HepG2 (cell line): ENCODE measurements around the gene BBLN. TPM values are rescaled to one million over a fixed set of nuclear protein-coding genes. Genes with fewer than 3 reads are reported as not detected.

Source experiments
- AHR ChIP-seq: IDR thresholded peaks from 2 replicates; pipeline ENCODE4 v1.6.1; 2018; ENCODE audit warnings: missing genetic modification reagents, missing compliant biosample characterization
- ARID5B ChIP-seq: IDR thresholded peaks from 2 replicates; pipeline ENCODE4 v1.4.0; 2020; ENCODE audit warnings: mild to moderate bottlenecking, missing genetic modification reagents
- DNMT3B ChIP-seq: conservative IDR thresholded peaks from 2 replicates; pipeline ENCODE4 v1.6.1; 2016; ENCODE audit warnings: missing biosample characterization, control low read depth
- E2F1 ChIP-seq: sonication (generic); formaldehyde crosslinking; IDR thresholded peaks from 2 replicates; pipeline ENCODE4 v1.5.0; 2020; ENCODE audit warnings: missing genetic modification reagents
- GATAD2A ChIP-seq: IDR thresholded peaks from 2 replicates; pipeline ENCODE4 v1.6.1; 2016
- HNF1B ChIP-seq: sonication (generic); formaldehyde crosslinking; IDR thresholded peaks from 2 replicates; pipeline ENCODE4 v1.5.1; 2020; ENCODE audit warnings: mild to moderate bottlenecking, moderate library complexity, missing genetic modification reagents
- HNRNPLL ChIP-seq: fragments of 200-400 bp; formaldehyde crosslinking; IDR thresholded peaks from 2 replicates; pipeline ENCODE4 v1.6.1; 2017; ENCODE audit warnings: mild to moderate bottlenecking, low read depth, low read length; ENCODE audit not compliant: poor library complexity, severe bottlenecking
- KDM2A ChIP-seq: sonication (generic); formaldehyde crosslinking; IDR thresholded peaks from 2 replicates; pipeline ENCODE4 v1.4.0; 2020; ENCODE audit warnings: low read depth, missing genetic modification reagents, borderline replicate concordance
- KLF6 ChIP-seq: IDR thresholded peaks from 2 replicates; pipeline ENCODE4 v1.8.0; 2016; ENCODE audit warnings: missing biosample characterization, missing genetic modification reagents
- PRMT3 ChIP-seq: sonication (generic); formaldehyde crosslinking; IDR thresholded peaks from 2 replicates; pipeline ENCODE4 v1.8.1; 2022; ENCODE audit warnings: low read depth, mild to moderate bottlenecking, moderate library complexity, missing genetic modification reagents, borderline replicate concordance
- RBFOX2 ChIP-seq: fragments of 200-400 bp; formaldehyde crosslinking; IDR thresholded peaks from 2 replicates; pipeline ENCODE4 v1.6.1; 2017; ENCODE audit warnings: low read depth, mild to moderate bottlenecking, low read length
- TBL1XR1 ChIP-seq: fragments of 150-350 bp; IDR thresholded peaks from 2 replicates; pipeline ENCODE4 v1.6.1; 2014; ENCODE audit warnings: borderline replicate concordance, low read length; ENCODE audit not compliant: partially characterized antibody
- ZBTB7A ChIP-seq: sonication (generic); formaldehyde crosslinking; IDR thresholded peaks from 2 replicates; pipeline ENCODE4 v1.8.0; 2022; ENCODE audit warnings: mild to moderate bottlenecking, missing genetic modification reagents
- ZNF543 ChIP-seq: sonication (generic); formaldehyde crosslinking; IDR thresholded peaks from 2 replicates; pipeline ENCODE4 v1.4.0; 2020; ENCODE audit warnings: mild to moderate bottlenecking, missing genetic modification reagents
- ZNF687 ChIP-seq: sonication (generic); formaldehyde crosslinking; IDR thresholded peaks from 2 replicates; pipeline ENCODE4 v1.5.1; 2020; ENCODE audit warnings: mild to moderate bottlenecking, missing genetic modification reagents, moderate library complexity
- polyA plus RNA-seq, 8 experiments: library from polyadenylated mRNA; depleted of rRNA in 3 of 8; stranded (reverse) in 7 of 8; unstranded in 1 of 8; fragments of >200 nt; fragmentation: Illumina TruSeq in 4 of 8; extraction: Trizol in 4 of 8; gene quantifications; 2 replicates each; pipeline versions ENCODE4 v1.2.1 to v1.2.3, GENCODE V29; 2011 to 2016; ENCODE audit warnings: low read depth in 4 of 8, missing spikeins in 1 of 8, mixed read lengths in 1 of 8; ENCODE audit not compliant: insufficient read depth in 1 of 8
- total RNA-seq, 5 experiments: library from RNA; depleted of rRNA; stranded (reverse); fragments of >200 nt; fragmentation: Illumina TruSeq; extraction: Trizol; gene quantifications; 2 replicates each; pipeline ENCODE4 v1.2.3, GENCODE V29; 2016; ENCODE audit warnings: low read depth in 1 of 5
- TF ChIP-seq, protein P1 (sequence below): sonication (generic); formaldehyde crosslinking; IDR thresholded peaks from 2 replicates; pipeline ENCODE4 v1.5.0; 2020; ENCODE audit warnings: missing genetic modification reagents

Gene BBLN
- total and polyA plus RNA-seq, 2 of the 13 experiments (the other 11 are each of a cell fraction or from before 2014, with no cell fraction given) = 27.6 to 33.1 TPM

DNA sequence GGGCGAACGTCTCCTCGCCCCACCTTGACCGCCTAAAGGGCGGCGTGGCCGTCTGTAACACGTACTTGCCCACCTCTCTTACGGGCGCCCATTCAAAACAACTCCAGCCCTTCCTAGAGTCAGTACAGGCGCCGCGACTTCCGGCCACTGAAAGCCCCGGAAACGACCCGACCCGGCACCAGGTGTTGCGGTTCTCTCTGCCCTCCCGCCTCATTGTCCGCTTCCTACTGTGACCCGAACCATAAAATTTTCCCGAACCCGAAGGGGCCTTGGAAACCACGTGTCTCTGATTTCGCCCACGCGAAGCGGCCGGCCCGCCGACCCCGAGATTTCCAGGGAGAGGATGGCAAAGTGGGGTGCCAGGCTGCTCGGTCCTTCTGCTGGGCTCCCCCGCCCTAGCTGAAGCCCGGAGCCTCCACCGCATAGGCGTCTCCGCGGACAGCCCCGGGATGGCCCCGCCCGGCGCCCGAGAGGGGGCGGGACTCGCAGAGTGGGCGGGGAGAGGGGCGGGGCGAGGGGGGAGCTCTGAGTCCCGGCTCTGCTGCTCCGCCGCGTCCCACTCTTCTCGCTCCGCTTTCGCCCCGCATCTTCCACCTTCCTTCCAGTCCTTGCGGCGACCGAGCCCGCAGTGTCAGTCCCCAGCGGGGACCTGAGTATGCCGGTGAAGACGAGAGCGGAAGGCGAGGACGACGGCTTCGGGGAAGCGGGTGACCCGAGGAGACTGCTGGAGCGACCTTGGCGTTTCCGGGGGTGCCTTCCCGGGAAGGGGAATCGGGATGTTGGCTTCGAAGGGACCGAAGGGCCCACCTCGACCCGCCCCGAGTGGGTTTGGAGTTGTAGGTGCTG is 31.9 kb upstream of the BBLN start (continued):
- peak; percentile 86 for TF ChIP-seq ZNF687 (CRISPR knock-in tag)
- 0 out of 2 replicates have a peak, but pooled peaks have one; percentile 41 for TF ChIP-seq KLF6 (CRISPR knock-in tag)
- peak; percentile 61 for TF ChIP-seq HNRNPLL
- TF ChIP-seq TBL1XR1 = no peak
- TF ChIP-seq AHR (CRISPR knock-in tag) = 0 out of 2 replicates have a peak, but pooled peaks have one; percentile 14
- no peak for TF ChIP-seq DNMT3B
- peak; percentile 49 for TF ChIP-seq E2F1
- 0 out of 2 replicates have a peak, but pooled peaks have one; percentile 57 for TF ChIP-seq HNF1B (CRISPR knock-in tag)
- TF ChIP-seq GATAD2A = peak; percentile 69; the same call in 1 of the 2 replicates
- 0 out of 2 replicates have a peak, but pooled peaks have one; percentile 9 for TF ChIP-seq ARID5B
- TF ChIP-seq RBFOX2 = peak; percentile 70
- TF ChIP-seq PRMT3 (CRISPR knock-in tag) = no peak
- peak; percentile 51 for TF ChIP-seq ZNF543 (CRISPR knock-in tag)
- 0 out of 2 replicates have a peak, but pooled peaks have one; percentile 17 for TF ChIP-seq ZBTB7A (CRISPR knock-in tag)
- TF ChIP-seq, protein P1, sequence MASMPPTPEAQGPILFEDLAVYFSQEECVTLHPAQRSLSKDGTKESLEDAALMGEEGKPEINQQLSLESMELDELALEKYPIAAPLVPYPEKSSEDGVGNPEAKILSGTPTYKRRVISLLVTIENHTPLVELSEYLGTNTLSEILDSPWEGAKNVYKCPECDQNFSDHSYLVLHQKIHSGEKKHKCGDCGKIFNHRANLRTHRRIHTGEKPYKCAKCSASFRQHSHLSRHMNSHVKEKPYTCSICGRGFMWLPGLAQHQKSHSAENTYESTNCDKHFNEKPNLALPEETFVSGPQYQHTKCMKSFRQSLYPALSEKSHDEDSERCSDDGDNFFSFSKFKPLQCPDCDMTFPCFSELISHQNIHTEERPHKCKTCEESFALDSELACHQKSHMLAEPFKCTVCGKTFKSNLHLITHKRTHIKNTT (CRISPR knock-in tag) = no peak
- peak; percentile 83 for TF ChIP-seq KDM2A
